Activated naive CD8-positive, alpha-beta T cell treated with anti-CD3 and anti-CD28 coated beads, Interleukin-2, amount 50 U/mL, for 16 hours (primary cell): ENCODE data around the gene CFAP70.

Experiments
- DNase-seq: peaks from one replicate; pipeline ENCODE4 v3.0.0-alpha.2; 2020; ENCODE audit warnings: low read depth, low spot score

CFAP70 gene

GRCh38 chr10:73217628-73218027, 141.0 kb downstream of the CFAP70 start:
- no peak for DNase-seq

GRCh38 chr10:73215749-73216148, 142.9 kb downstream of the CFAP70 start:
- DNase-seq, result no peak

- DNase-seq, result no peak
These were observed 147.4 kb downstream of the CFAP70 start for GRCh38 chr10:73211106-73211811.

- no peak for DNase-seq
These were observed 148.1 kb downstream of the CFAP70 start for GRCh38 chr10:73210395-73211105.

GRCh38 chr10:73209705-73210104, 149.0 kb downstream of the CFAP70 start:
- DNase-seq, result no peak

- DNase-seq, result no peak
These were observed 150.8 kb downstream of the CFAP70 start for GRCh38 chr10:73207883-73208282.

GRCh38 chr10:73206385-73206784, 152.3 kb downstream of the CFAP70 start:
- DNase-seq, result no peak

- DNase-seq, result no peak
These were observed 152.8 kb downstream of the CFAP70 start for GRCh38 chr10:73205890-73206289.

GRCh38 chr10:73205081-73205480, 153.6 kb downstream of the CFAP70 start:
- DNase-seq, result no peak
